ENCODE measurements around the gene KANK2. TPM values are rescaled to one million over a fixed set of nuclear protein-coding genes. Genes with fewer than 3 reads are reported as not detected.

Gene KANK2
- total and polyA plus RNA-seq, 10 of the 15 experiments (the other 5 are each of a cell fraction or from before 2014, with no cell fraction given) = 4.9 to 33.0 (median 21.0) TPM

- TF ChIP-seq ZNF217 (IDR thresholded peaks at IDR 0.05) (0 out of 2 replicates have a peak, but pooled peaks have one; percentile 67), SMAD5 (IDR thresholded peaks at IDR 0.05; ENCODE audit: low read depth) (no peak), JUNB (IDR thresholded peaks at IDR 0.05) (no peak; the same call in 1 of the 2 replicates), CHD2 (IDR thresholded peaks at IDR 0.05; ENCODE audit: borderline replicate concordance, low read depth, low read length) (no peak), CUX1 (IDR thresholded peaks at IDR 0.05; ENCODE audit: insufficient replicate concordance, low read depth, low read length) (no peak), HCFC1 (IDR thresholded peaks at IDR 0.05; ENCODE audit: low read length) (no peak), SREBF2 (IDR thresholded peaks at IDR 0.05; ENCODE audit: low read length) (no peak), POU2F2 (IDR thresholded peaks at IDR 0.05; ENCODE audit: borderline replicate concordance, low read depth, low read length) (peak; percentile 59; the same call in 1 of the 3 replicates), CBFB (IDR thresholded peaks at IDR 0.05; ENCODE audit: low read depth) (no peak), ZNF622 (IDR thresholded peaks at IDR 0.05) (no peak), USF2 (IDR thresholded peaks at IDR 0.05; ENCODE audit: borderline replicate concordance, low read depth, low read length) (no peak), IRF5 (IDR thresholded peaks at IDR 0.05; ENCODE audit: borderline replicate concordance) (no peak), RAD21 (IDR thresholded peaks at IDR 0.05; ENCODE audit: insufficient read depth, low read depth, low read length) (no peak), MEF2B (IDR thresholded peaks at IDR 0.05; ENCODE audit: partially characterized antibody, poor library complexity, severe bottlenecking) (peak; percentile 96), ZSCAN29 (IDR thresholded peaks at IDR 0.05) (no peak), MLLT1 (IDR thresholded peaks at IDR 0.05) (no peak), YBX1 (IDR thresholded peaks at IDR 0.05) (no peak), ZNF384 (IDR thresholded peaks at IDR 0.05; ENCODE audit: borderline replicate concordance, low read depth, low read length) (no peak; the same call in 1 of the 2 replicates), RCOR1 (conservative IDR thresholded peaks at IDR 0.05; ENCODE audit: low read depth, low read length) (no peak), EZH2 (IDR thresholded peaks at IDR 0.05; ENCODE audit: borderline replicate concordance, control insufficient read depth, low read depth, low read length) (no peak), ZNF24 (IDR thresholded peaks at IDR 0.05) (no peak), IKZF2 (IDR thresholded peaks at IDR 0.05) (peak; percentile 78 to 83), SREBF1 (IDR thresholded peaks at IDR 0.05; ENCODE audit: low read length) (no peak)
Measured at GRCh38 chr19:11179716-11180297, 17.5 kb downstream of the KANK2 start (continued).

Measured in GM12878 (cell line).